Stimulated activated naive CD8-positive, alpha-beta T cell treated with anti-CD3 and anti-CD28 coated beads, Interleukin-15, Interleukin-2, amounts not matched to agents 100 U/mL and 50 U/mL, for 24 hours (primary cell): ENCODE data around the gene NR2C1.
"Not testable (repeated sequence)": the region's sequence is repeated elsewhere in the genome, so short reads cannot be mapped to it uniquely, and the experiment has no call there.

Experiments
- ATAC-seq: fragments of 150-1000 bp; cut with Tn5 transposase; one replicate; pipeline ENCODE4 v1.10.0; 2021
- DNase-seq: peaks from one replicate; pipeline ENCODE4 v3.0.0; 2021

NR2C1 gene

DNA sequence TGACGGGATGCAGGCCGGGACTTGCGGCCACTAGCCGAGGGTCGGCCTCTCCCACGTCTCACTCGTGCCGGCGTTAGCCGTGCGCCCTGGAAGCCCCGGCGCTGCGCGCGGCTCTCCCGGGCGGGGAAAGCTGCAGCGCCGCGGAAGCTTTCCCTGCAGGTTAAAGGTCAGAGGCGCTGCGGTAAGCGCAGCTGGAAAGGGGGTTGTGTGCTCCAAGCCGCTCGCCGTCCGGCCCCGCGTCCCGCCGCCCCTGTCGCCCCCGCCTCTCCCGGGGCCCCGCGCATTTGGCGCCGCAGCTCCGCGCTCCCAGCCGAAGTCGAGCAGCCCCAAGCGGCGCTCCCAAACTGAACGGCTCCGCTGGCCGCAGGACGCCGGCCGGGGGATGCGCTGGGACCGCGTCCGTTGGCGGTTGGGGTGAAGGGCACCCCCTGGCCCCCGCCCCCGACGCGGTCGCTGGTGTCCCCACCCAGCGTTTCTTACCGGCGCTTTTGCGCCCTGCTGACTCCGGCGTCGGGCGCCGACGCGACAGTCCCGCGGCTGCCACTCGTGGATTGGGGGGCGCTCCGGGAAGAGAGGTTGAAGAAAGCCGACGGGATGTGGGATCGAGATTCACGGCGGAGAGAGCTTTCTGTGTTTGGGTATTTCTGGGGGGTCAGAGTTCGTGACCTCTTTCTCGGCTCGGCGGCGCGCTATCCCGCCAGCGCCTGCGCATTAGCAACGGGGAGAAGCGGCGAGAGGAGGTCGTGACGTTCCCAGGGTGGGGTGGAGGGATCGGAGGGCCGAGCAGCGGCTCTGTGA is at the start of gene NR2C1:
Gene NR2C1 (minus strand): TSS at position 719 of the 798 bp plus-strand sequence. CDS start 6,234 bp downstream, outside the sequence.
- peak; percentile 98 for ATAC-seq
- peak; percentile 91 for DNase-seq

DNA sequence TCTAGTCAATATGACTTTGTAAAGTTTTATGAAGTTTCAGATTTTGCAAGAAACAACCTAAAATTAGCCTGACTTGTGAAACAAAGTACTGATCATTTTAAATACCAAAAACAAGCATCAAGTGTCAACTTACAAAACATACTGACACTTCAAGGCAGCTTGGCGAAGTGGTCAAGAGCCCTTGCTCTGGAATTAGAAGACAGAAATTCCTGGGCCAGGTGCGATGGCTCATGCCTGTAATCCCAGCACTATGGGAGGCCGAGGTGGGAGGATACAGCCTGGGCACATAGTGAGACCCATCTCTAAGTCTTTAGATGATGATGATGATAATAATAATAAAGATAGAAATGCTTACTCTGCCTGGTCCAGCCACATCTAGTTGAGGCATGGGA is 45.4 kb upstream of the NR2C1 start:
- ATAC-seq, result no peak
- DNase-seq, result no peak

GRCh38 chr12:95118138-95118787 is 44.8 kb upstream of the NR2C1 start:
- DNase-seq, result no peak
- ATAC-seq, result no peak

GRCh38 chr12:95117178-95117599 is 43.8 kb upstream of the NR2C1 start:
- peak; percentile 66 for DNase-seq
- peak; percentile 77 for ATAC-seq

- no peak for ATAC-seq
These were observed 43.4 kb upstream of the NR2C1 start for GRCh38 chr12:95116773-95117172.

GRCh38 chr12:95116341-95116740 is 42.9 kb upstream of the NR2C1 start:
- ATAC-seq, result no peak
- DNase-seq, result no peak

More at GRCh38 chr12:95116773-95117172, 43.4 kb upstream of the NR2C1 start:
- DNase-seq, result no peak

GRCh38 chr12:95115641-95116040 is 42.2 kb upstream of the NR2C1 start:
- DNase-seq (no peak), ATAC-seq (no peak)

DNA sequence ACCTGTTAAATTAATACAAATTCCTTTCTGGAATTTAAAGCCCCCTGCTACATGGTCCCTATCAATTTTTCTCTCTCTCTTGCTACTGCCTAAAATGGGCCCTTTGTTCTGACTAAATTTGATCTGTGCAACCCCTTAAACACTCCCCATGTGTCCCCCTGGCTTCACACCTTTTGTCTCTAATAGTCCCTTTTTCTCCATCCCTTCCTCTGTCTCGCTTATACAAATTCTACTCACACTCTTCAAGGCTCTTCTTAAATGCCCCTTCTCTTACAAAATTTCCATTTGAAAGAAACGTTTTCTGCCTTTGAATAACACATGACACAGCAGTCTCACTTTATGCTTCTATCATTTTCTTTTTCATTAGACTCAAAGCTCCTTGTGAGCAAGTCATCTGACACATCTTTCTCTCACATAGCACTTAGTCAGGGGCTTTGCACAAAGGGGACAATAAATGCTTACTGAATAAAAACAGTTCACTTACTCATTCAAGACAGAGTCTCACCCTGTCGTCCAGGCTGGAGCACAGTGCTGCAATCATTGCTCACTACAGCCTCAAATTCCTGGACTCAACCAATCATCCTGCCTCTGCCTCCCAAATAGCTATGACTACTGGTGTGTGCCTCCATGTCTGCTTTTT is 41.5 kb upstream of the NR2C1 start:
- DNase-seq (no peak), ATAC-seq (no peak)

DNA sequence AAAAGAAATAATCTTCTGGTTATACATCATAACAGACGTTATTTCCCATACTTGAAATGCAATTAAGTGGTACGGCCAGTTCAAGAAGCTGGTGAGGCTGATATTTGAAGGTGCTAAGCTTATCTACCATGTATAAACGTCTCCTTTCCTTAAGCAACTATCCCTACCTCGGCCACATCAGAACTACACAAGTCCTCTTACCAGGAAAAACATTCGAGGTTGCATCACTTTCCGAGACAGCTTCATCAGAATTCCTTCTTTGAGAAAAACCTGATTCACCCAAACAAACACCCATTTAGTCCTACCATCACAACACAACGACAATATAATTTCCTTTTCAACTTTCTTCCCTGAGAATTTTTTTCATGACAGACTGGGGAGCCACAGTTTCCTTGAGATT is 33.9 kb upstream of the NR2C1 start:
- DNase-seq (no peak), ATAC-seq (no peak)

DNA sequence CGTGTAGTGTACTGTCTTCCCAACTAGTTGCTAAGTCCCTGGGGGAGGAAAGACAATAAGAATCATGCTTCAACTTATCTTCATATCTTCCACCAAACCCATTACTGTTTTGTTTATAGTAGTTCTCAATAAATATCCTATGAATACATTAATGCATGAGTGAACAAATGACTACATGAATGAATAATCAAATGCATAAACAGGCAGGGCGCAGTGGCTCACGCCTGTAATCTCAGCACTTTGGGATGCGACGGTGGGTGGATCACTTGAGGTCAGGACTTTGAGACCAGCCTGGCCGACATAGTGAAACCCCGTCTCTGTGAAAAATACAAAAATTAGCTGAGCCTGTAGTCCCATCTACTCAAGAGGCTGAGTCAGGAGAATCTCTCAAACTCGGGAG is 32.1 kb upstream of the NR2C1 start:
- DNase-seq (no peak), ATAC-seq (no peak)

GRCh38 chr12:95104919-95105452 is 31.6 kb upstream of the NR2C1 start:
- ATAC-seq, result no peak
- DNase-seq, result no peak

GRCh38 chr12:95102916-95103671 is 29.7 kb upstream of the NR2C1 start:
- DNase-seq, result peak; percentile 29
- peak; percentile 99 for ATAC-seq

DNA sequence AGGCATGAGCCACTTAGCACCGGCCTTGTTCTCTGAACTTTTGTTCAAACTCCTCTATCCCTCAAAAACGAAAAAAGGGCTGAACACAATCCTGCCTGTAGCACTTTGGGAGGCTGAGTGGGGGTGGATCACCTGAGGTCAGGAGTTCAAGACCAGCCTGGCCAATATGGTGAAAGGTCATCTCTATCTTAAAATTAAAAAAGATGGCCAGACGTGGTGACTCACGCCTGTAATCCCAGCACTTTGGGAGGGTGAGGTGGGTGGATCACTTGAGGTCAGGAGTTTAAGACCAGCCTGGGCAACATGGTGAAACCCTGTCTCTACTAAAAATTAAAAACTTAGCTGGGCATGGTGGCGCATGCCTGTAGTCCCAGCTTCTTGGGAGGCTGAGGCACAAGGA is 28.5 kb upstream of the NR2C1 start:
- not testable (repeated sequence) for DNase-seq, ATAC-seq

- no peak for DNase-seq
- ATAC-seq, result no peak
These were observed 27.1 kb upstream of the NR2C1 start for GRCh38 chr12:95100264-95101190.

DNA sequence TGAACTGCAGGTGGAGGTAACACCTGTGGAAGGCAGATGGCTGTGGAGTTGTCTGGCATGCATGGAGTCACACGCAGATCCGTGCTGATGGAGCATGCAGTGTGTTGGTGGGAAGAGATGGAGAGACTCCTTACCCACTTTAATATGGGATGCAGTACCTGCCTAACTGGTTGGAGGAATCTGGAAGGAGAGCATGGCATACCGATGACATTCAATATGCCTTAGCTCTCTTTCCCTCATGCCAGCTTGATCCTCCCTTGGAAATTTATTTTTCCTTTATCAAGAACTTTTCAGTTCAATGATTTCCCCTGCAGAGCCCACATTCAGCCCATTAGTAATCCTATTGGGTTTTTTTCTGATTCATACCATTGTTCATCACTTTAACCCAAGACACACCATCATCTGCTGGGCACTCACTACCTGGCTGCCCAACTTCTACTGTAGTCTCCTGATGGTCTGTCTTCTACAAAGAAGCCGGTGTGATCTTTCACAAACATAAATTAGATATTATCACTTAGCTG is 25.9 kb upstream of the NR2C1 start:
- no peak for ATAC-seq
- no peak for DNase-seq

DNA sequence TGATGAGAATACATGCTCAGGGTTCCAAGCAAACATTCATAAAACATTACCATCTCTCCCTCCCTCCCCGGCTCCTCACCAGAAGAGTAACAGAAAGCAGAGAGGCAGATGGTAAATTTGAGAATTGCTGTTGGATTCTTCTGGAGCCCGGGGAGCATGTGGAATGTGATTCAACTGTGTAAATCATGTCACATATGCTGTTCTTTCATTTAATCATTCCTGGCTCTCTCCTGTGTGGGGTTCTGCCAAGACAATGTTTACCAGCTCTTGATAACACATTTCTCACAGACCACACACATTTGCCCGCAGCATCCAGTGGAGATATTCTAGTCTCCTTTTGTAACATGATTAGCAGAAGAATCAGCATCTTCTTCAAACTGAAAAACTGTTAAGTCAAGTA is 23.4 kb upstream of the NR2C1 start:
- ATAC-seq (no peak), DNase-seq (no peak)

DNA sequence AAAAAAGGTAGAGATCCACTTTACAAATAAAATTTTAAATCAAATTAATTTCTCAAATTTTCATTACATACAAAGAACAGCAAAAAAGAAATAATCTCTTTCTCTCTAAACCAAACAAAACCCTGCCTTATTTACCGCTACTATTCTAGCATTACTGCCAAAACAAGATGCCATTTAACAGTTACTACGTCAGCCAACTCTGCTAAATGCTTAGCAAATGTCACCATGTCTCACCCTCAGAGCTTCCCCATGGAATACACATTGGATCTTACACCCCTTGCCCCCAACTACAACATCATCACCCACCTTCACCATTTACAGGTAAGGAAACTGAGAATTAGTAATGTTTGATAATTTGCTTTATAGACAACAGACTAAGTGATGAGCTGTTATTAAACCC is 23.0 kb upstream of the NR2C1 start:
- ATAC-seq (no peak), DNase-seq (no peak)

DNA sequence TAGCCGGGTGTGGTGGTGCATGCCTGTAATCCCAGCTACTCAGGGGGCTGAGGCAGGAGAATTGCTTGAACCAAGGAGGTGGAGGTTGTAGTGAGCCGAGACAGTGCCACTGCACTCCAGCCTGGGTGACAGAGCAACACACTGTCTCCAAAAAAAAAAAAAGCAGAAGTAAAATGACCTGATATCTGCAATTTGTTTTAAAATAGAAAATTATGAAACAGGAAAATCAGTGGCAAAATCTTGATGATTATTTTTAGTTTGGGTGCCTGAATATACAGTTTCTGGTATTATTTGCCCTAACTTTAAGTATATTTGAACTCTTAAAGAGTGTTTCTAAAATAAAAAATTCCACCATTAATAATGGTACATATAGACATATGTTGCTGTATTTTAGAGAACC is 22.4 kb upstream of the NR2C1 start:
- ATAC-seq, DNase-seq: not testable (repeated sequence)

DNA sequence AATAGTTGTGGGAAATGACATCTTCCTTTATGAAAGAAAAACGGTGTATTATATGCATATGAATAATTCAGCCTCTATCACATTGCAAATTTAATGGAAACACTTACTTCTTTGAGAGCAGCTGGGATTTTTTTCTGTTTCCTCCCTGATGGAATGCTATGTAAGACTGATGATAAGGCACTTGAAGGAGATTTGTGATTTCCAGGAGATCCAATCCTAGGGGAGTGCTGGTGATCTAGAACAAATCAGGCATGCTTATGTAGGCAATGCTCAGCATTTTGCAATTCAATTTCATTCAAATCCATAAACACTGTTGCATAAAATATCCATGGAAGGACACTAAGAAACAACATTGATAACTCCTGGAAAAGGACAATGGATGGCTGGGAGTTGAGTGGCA is 16.0 kb upstream of the NR2C1 start:
- DNase-seq, result no peak
- ATAC-seq, result no peak

GRCh38 chr12:95088379-95088778 is 15.0 kb upstream of the NR2C1 start:
- ATAC-seq, result no peak
- DNase-seq, result no peak

- DNase-seq, result no peak
- ATAC-seq, result peak; percentile 68
These were observed 12.2 kb upstream of the NR2C1 start for GRCh38 chr12:95085612-95086011.
